HG03175 (cell line): ENCODE data around the gene CCN5.

Source experiments
- ATAC-seq: cut with Tn5 transposase; IDR thresholded peaks from one replicate; pipeline ENCODE4 v1.9.1; 2021; ENCODE audit warnings: mild to moderate bottlenecking, moderate library complexity; ENCODE audit not compliant: unreplicated experiment

CCN5 gene

DNA sequence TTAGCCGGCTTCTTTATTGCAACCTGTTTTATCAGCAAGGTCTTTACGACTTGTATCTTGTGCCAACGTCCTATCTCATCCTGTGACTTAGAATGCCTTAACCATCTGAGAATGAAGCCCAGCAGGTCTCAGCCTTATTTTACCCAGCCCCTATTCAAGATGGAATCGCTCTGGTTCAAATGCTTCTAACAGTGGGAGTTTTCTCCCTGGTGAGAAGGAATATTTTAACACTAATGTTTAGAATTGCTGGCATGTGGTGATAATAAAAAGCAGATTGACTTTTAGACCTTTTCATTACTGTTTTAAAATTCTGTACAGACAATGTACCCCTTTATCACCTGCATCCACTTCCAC is 20.6 kb downstream of the CCN5 start:
- ATAC-seq = no peak

DNA sequence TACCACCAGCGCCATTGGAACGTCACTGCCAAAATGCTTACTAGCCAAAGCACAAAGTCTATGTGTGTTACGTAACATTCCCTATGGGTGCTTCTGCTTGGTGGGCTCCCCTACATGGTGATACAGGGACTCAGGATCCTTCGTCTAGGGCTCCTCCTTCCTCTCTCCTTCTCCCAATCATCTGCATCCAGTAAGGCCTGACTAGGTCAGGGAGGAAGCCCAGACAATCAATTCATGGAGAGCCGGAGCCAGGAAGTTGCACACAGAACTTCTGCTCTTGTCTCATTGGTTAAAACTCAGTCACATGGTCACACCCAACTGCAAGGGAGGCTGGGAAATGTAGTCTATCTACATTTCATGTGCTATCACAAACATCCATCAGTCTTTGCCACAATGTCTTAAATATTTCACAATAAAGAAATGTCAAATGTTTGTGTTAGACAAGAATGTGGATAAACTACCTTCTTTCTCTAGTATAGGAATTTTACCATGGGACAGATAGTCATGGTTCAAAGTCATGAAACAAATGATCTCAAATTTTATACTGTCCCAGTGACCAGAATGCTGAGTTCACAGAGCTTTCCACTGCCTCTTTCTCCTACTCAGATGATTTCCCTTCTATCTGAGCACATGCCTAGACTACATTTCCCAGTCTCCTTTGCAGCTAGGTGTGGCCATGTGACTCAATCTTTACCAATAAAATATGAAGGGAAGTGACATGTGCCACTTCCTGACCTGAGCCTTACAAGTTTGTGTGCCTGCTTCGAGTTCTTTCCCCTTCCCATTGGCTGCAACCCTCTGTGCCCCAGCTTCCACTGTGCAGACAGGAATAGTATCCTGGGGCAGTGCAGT is 21.2 kb downstream of the CCN5 start:
- no peak for ATAC-seq

DNA sequence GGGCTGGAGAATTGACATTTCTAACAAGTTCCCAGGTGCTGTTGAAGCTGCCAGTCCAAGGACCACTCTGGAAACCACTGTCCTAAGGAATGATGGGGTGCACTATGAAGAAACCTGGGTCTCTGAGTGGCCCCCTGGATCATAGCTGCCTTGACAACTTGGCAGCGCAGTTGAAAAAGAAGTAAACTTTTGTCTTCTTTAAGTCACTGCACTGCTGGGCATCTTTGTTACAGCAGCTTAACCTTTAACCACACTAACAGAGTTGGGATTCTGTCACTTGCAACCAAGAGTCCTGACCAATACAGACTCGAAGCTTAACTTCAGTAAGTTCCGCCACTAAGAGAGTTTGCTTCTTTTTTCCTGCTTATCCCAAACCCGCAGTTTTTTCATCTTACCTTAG is 21.9 kb downstream of the CCN5 start:
- ATAC-seq = no peak

DNA sequence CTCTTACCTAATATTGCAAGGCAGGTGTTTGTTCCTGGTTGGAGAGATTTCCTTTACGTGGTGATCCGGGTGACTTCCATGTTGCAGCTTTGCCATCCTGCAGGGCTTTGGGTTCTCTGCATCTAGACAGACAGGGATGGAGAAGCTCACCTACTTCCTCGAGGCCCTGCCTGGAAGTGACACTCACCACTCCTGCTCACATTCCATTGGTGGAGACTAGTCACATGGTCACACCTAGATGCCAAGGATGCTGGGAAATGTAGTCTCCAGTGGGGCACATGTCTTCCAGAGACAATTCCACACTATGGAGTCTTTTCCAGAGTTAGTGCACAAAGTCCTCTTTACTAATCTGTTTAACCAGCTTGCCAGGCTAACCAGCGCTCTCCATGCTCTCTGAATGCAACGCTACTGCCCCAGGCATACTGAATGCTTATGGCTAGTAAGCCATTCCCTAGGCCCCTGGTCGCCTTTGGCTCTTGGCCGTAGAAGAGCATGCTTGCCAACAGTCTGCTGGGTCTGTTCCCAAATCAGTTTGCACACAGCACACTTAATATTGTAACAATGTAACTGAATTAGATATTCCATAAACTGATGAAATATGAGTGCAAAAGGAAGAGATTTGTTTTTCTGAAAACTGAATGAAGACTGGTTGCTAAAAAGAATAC is 23.8 kb downstream of the CCN5 start:
- no peak for ATAC-seq

DNA sequence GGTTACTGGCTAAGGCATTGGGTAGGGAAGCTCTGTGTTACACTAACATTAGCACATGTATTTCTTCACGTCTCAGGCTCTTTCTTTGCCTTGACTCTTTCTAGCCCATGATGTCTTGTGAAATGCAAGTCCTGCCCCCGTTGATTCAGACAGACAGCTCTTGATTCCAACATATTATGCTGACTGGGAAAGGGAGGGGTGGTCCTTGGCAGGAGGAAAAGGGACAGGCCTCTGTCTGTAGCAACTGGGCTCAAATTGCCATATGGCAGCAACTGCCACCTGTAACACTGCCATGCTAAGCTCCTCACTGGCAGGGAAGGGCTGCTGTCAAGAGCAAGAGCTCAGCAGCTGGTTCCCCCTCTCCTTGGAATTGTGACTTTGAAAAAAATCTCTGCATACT is 24.8 kb downstream of the CCN5 start:
- ATAC-seq = no peak

DNA sequence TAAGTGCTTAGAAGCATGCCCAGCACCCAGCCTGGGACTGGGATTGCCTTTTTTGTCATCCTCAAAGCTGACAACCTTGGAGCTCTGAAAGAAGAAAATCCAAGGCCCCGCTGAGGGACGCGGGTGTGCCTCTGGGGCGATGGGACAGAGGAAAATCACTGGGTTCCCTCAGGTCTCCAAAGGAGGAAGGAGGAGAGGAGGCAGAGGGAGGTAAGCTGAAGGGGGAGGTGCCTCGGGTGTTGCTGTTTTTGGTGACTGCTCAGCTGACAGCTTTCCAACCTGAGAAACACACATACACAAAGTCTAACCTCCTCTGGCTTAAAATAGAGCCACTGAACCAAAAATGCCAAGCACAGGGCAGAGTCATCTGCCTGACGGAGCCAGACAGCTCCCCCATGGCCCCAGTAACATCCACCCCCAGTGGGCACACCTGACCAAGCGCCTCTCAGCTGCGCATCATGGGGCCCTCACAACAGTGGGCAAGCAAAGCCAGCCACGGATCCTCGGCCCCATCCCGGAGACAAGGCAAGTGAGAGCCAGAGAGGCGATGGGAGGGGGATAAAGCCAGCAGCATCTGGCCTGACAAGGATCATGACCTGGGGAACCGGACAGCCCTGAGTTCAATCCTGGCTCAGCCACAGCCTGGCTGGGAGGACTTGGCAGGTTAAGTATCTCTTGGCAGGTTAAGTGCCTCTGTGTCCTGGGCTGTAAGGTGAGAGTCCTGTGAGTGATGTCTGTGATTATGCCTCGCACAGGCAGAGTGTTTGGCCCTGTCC is 27.3 kb downstream of the CCN5 start:
- ATAC-seq = no peak

DNA sequence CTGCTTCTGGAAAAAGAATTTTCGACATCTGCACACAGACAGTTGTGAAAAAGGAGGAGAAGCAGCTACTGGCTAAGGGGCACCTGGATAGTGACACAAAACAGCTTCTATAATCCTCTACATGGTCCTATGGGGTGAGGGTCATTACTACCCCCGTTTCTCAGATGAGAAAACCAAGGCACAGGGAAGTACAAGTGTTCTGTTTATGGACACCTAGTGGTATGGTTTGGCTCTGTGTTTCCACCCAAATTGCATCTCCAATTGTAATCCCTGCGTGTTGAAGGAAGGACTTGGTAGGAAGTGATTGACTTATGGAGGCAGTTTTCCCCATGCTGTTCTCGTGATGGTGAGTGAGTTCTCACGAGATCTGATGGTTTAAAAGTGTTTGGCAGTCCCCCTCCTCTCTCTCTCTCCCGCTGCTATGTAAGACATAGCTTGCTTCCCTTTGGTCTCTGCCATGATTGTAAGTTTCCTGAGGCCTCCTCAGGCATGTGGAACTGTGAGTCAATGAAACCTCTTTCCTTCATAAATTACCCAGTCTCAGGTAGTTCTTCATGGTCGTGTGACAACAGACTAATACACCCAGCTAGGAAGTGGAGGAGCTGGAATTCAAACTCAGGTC is 28.0 kb downstream of the CCN5 start:
- ATAC-seq = no peak

DNA sequence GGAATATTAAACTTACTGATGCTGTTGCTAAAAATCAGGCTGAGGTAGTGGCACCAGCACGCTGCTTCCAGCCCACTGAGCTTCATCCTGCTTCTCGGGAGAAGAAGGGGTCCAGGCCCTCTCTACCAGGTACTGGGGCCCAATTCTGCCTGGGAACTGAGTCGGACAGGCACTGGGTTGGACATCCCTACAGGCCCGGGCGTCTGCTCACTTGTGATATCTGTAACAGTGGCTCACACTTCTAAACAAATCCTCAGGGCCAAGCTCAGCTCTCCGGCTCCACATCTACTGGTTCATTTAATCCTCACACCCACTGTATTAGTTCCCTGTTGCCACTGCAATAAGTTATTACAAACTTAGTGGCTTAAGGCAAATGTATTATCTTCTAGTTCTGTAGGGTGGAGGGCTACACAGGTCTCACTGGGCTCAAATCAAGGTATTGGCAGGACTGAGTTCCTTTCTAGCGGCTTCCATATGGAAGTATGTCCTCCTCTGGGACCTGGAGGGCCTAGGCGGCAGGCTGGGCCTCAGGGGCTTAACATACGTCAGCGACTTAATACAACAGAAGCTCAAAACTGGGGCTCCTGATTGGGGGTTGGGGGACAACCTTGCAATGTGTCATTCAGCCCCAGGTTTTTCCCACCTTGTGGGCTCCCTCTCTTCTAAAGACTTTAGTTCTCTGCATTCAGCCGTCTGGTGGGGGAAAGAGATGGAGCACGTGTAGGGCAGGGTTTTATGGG is 28.9 kb downstream of the CCN5 start:
- no peak for ATAC-seq

DNA sequence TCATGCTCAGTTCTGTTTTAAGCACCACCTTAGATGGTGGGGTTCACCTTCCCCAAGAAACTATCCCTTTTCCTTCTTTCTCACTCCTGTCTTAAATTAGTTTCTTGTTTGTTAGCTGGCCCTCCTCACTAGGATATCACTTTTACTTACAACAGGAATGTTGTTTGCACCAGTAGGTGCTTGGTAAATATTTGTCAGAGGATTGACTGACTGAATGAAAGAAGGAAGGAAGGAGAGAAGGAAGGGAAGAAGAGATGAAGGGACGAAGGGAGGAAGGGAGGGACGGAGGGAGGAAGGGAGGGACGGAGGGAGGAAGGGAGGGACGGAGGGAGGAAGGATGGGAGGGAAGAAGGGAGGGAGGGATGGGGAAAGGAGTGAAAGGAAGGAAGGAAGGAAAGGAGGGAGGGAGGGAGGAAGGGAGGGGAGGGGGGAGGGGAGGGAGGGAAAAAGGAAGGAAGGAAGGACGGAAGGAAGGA is 30.0 kb downstream of the CCN5 start:
- no peak for ATAC-seq

DNA sequence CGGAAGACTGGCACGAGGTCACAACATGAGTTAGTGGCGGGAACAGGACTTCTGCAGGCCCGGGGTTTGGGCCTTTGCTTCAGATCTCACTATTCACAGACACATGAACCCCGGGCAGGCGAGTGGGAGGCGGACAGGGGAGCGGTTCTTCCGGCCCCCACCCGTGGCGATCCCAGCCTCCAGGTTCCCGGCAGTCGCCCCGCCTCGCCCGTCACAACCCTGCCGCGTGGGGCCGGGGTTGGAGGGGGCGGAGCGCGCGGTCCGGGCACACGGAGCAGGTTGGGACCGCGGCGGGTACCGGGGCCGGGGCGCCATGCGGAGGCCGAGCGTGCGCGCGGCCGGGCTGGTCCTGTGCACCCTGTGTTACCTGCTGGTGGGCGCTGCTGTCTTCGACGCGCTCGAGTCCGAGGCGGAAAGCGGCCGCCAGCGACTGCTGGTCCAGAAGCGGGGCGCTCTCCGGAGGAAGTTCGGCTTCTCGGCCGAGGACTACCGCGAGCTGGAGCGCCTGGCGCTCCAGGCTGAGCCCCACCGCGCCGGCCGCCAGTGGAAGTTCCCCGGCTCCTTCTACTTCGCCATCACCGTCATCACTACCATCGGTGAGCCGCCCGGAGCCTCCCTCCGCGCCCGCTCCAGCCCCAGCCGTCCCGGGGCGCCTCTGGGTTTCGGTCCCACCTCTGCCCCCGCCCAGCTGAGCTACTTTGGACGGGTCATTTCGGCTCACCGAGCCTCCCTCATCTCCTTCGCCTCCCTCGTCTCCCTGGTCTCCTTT is 30.6 kb downstream of the CCN5 start, which contains the start of gene KCNK15:
Gene KCNK15 (plus strand): TSS at position 268 of the 769 bp plus-strand sequence. CDS start 46 bp downstream, at position 314.
- no peak for ATAC-seq

DNA sequence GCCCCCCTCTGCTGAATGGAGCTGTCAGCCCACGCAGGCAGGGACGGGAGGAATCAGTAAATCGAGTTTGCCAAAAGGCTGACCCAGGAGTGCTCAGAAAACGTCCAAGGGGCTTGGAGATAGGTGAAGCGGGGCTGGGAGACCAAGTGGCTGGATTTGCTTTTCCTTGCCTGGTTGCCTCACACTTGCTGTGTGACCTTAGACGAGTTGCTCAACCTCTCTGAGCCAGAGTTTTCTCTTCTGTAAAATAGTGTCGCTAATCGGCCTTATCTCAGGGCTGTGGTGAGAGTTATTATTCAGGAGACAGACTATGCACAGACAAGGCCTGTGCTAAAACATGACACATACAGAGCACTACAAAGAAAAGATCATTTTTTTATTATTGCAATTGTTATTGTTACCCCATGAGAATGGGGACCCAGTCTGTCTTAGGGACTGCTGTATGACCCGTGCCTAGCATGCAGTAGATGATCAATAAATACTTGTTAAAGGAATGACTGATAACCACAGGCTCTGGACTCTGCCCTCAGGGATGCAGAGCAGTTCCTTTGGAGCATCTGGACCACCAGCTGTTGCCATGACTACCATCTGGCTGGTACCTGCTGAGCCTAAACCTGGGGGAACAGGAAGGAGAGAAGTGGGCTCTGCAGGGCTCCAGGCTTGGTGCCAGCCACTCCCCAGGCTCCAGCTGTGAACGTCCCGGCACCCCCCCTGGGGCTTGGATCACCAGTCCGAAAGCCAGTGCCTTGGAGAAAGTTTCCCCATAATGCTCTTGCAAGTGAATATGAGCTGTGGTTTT is 31.4 kb downstream of the CCN5 start:
- ATAC-seq = no peak

DNA sequence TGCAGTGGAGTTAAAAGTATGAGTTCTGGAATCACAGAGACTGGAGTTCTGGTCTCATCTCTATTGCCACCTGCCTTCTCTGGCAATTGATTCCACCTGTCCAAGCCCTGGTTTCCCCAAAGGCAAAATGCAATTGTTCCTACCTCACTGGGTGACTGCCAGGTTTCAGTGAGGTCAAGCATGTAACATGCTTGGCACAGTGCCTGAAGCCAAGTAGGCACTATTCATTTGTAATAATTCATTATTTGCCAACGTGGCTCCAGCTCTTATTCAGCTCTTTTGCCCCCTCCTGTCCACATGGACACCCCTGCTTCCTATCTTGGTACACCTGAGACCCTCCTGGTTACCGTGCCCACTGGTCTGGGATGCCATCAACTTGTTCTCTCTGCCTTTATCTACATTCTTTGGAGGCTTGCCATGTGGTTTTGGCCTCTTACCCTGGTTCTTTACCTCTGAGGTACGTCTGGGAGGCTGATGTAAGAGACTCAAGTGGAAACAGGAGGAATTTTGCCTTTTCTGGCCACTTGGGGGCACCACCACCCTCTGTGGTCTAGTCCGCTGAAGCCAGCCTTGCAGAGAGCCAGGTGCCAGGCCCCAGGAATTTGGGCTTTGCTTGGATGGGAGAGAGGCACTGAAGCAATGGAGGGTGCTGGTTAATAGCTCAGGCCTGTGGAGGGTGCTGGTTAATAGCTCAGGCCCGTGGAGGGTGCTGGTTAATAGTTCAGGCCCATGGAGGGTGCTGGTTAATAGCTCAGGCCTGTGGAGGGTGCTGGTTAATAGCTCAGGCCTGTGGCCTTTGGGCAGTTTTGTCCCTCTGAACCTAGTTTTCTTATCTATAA is 32.2 kb downstream of the CCN5 start:
- no peak for ATAC-seq

DNA sequence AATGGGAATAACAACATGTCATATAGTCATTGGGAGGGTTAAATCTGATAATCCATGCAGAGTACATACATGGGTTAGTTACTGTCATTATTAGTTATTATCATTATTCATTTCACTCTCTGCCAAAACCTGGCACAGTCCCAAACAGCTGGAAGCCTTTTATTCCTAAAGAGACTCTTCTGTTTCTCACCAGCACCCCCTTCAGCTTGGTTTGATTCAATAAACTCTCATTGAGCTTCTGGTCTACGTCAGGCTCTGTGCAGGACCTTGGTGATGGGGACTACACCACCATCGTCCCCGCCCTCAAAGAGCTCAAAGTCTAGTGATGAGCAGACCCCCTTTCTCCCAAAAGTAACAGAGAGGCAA is 32.8 kb downstream of the CCN5 start:
- no peak for ATAC-seq

DNA sequence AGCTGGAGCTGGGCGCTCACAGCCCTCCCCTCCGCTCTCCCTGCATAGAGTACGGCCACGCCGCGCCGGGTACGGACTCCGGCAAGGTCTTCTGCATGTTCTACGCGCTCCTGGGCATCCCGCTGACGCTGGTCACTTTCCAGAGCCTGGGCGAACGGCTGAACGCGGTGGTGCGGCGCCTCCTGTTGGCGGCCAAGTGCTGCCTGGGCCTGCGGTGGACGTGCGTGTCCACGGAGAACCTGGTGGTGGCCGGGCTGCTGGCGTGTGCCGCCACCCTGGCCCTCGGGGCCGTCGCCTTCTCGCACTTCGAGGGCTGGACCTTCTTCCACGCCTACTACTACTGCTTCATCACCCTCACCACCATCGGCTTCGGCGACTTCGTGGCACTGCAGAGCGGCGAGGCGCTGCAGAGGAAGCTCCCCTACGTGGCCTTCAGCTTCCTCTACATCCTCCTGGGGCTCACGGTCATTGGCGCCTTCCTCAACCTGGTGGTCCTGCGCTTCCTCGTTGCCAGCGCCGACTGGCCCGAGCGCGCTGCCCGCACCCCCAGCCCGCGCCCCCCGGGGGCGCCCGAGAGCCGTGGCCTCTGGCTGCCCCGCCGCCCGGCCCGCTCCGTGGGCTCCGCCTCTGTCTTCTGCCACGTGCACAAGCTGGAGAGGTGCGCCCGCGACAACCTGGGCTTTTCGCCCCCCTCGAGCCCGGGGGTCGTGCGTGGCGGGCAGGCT is 35.1 kb downstream of the CCN5 start:
- ATAC-seq = no peak

DNA sequence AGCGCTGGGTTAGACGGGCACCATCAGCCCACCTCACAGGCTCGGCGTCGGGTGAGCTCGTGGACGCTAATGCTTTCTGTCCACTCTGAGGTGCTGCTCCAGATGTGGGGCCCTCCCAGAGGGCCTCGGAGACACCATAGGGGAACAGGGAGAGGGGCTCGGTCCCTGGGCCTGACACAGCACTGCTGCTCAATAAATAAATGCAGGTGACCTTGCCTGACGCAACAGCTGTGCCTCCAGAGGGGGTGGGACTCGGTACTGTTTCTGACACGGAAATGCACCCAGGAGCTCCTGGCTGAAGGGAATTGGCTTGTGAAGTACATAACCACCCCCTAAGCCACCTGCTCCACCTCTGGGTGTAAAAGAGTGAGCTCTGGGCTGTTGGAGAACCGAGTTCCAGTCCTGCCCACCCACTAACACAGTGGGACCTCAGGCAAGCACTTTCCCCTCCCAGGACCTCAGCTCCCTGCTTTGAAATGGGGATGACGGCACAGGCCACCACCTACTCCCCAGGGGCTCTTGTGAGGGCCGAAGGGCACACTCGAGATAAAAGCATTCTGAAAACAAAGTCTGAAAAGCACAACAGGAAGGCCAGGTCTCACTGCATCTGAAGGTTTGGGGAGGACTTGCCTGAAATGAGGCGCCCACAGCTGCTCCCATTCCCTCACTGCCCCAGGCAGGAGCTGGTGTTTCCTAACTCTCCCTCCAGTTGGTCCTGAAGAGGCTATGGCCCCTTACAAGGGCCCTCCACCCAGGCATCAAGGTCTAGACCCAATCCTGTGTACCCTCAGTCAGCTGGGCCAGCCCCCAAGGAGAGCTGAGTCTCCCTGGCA is 37.1 kb downstream of the CCN5 start:
- ATAC-seq = no peak

DNA sequence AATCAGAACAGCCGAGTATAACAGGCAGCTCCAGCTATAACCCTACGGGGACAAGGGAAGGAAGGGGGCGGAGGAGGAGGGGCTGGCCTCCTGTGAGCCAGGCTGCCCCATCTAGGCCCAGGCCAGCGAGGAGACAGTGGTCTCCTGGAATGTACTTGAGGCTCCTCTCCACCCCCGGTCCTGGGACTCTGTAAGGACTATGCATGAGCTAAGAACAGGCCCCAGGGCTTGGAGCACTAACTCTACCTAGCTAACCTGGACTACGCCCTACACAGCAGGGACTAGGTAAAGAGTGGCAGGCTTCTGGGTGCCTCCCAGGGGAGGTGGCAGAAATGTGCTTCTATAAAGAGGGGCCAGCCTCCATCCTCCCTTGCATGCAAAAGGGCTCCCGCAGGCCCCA is 39.4 kb downstream of the CCN5 start:
- no peak for ATAC-seq
